Activated T-helper 1 cell treated with anti-CD3 and anti-CD28 coated beads, Interleukin-12 subunit alpha, Interleukin-12 subunit beta, Interleukin-2, Interleukin-4 antibody, amounts not matched to agents 30 ng/mL and 10 ng/mL and 1 ng/mL, durations not matched to agents 14 hours and 24 hours and 36 hours (primary cell): ENCODE results near the gene SAMD10. TPM values are rescaled to one million over a fixed set of nuclear protein-coding genes. Genes with fewer than 3 reads are reported as not detected.
"Not testable (repeated sequence)": the region's sequence is repeated elsewhere in the genome, so short reads cannot be mapped to it uniquely, and the experiment has no call there.

ENCODE experiments used
- DNase-seq: peaks from one replicate; pipeline ENCODE4 v3.0.0; 2021; ENCODE audit warnings: low spot score
- H3K27ac Mint-ChIP-seq: one replicate; pipeline ENCODE4 v1.8.0; 2021; ENCODE audit warnings: mild to moderate bottlenecking, mixed read lengths
- H3K27me3 Mint-ChIP-seq: one replicate; pipeline ENCODE4 v1.8.0; 2022; ENCODE audit warnings: mild to moderate bottlenecking, moderate library complexity, mixed read lengths; ENCODE audit not compliant: insufficient read depth
- H3K36me3 Mint-ChIP-seq: one replicate; pipeline ENCODE4 v1.8.0; 2021; ENCODE audit warnings: low read depth, mixed read lengths
- H3K4me1 Mint-ChIP-seq: one replicate; pipeline ENCODE4 v1.8.0; 2021; ENCODE audit warnings: low read depth, mixed read lengths
- H3K4me3 Mint-ChIP-seq: one replicate; pipeline ENCODE4 v1.8.0; 2021; ENCODE audit warnings: mild to moderate bottlenecking, moderate library complexity, mixed read lengths
- H3K9me3 Mint-ChIP-seq: one replicate; pipeline ENCODE4 v1.8.0; 2021; ENCODE audit warnings: mixed read lengths
- intact Hi-C: fragments of 100-400 bp; cut with micrococcal nuclease; formaldehyde crosslinking; loops from one replicate; pipeline ENCODE4 v1.15.1; 2024
- total RNA-seq: library from RNA; stranded (reverse); gene quantifications from 2 replicates; pipeline ENCODE4 v1.2.3, GENCODE V29; 2022

The SAMD10 gene
- 29.4 and 34.9 TPM in 2 replicates for total RNA-seq

GRCh38 chr20:63979557-63980316 lies at the start of gene SAMD10:
Gene SAMD10 (minus strand): TSS chr20:63979642. CDS start chr20:63979467, 175 bp downstream.
- DNase-seq: peak; percentile 61
- Mint-ChIP-seq H3K36me3 (peaks cover 36% of the 10 kb centered on the region), H3K4me1 (peaks cover 68% of the 10 kb centered on the region), H3K27ac (peak within 1 kb of the TSS; percentile 99), H3K4me3 (peak within 1 kb of the TSS; percentile 98), H3K9me3 (no peaks in the 10 kb centered on the region), H3K27me3 (no peaks in the 10 kb centered on the region)
- intact Hi-C loops: loop anchor here (1.0 to 10.0 kb wide), 4 partner anchors 83 to 427 kb away; partner anchors contain the start of genes LIME1 and SLC2A4RG

- no peak for DNase-seq
- intact Hi-C loops: no loop called here
- Mint-ChIP-seq H3K27me3 (no peaks in the 10 kb centered on the region), H3K4me1 (no peaks in the 10 kb centered on the region), H3K4me3 (no peak overlapping the region), H3K9me3 (no peaks in the 10 kb centered on the region), H3K36me3 (peaks cover 30% of the 10 kb centered on the region), H3K27ac (no peak overlapping the region)
Observed at GRCh38 chr20:64027981-64028685, 48.7 kb upstream of the SAMD10 start.

GRCh38 chr20:64025826-64026412 lies 46.5 kb upstream of the SAMD10 start:
- no peaks in the 10 kb centered on the region for H3K27me3 Mint-ChIP-seq
- intact Hi-C loops: no loop called here
- H3K4me1 Mint-ChIP-seq: no peaks in the 10 kb centered on the region
- H3K4me3 Mint-ChIP-seq: no peak overlapping the region
- no peak overlapping the region for H3K27ac Mint-ChIP-seq
- H3K9me3 Mint-ChIP-seq: no peaks in the 10 kb centered on the region
- peaks cover 40% of the 10 kb centered on the region for H3K36me3 Mint-ChIP-seq
- no peak for DNase-seq

GRCh38 chr20:64025101-64025825 lies 45.8 kb upstream of the SAMD10 start:
- Mint-ChIP-seq H3K4me1 (no peaks in the 10 kb centered on the region), H3K9me3 (no peaks in the 10 kb centered on the region), H3K36me3 (peaks cover 37% of the 10 kb centered on the region), H3K27ac (no peak overlapping the region), H3K27me3 (no peaks in the 10 kb centered on the region), H3K4me3 (no peak overlapping the region)
- intact Hi-C loops: no loop called here
- DNase-seq: no peak

- Mint-ChIP-seq H3K27ac (peak overlapping the region; percentile 34), H3K9me3 (no peaks in the 10 kb centered on the region), H3K27me3 (no peaks in the 10 kb centered on the region), H3K4me1 (no peaks in the 10 kb centered on the region), H3K4me3 (no peak overlapping the region), H3K36me3 (peaks cover 43% of the 10 kb centered on the region)
- intact Hi-C loops: no loop called here
- no peak for DNase-seq
Observed at GRCh38 chr20:64024141-64024990, 44.9 kb upstream of the SAMD10 start.

GRCh38 chr20:64023361-64024140 lies 44.1 kb upstream of the SAMD10 start:
- DNase-seq: no peak
- intact Hi-C loops: no loop called here
- Mint-ChIP-seq H3K27ac (peak overlapping the region; percentile 34), H3K4me1 (no peaks in the 10 kb centered on the region), H3K36me3 (peaks cover 44% of the 10 kb centered on the region), H3K27me3 (no peaks in the 10 kb centered on the region), H3K9me3 (no peaks in the 10 kb centered on the region), H3K4me3 (no peak overlapping the region)

- no peaks in the 10 kb centered on the region for H3K4me1 Mint-ChIP-seq
- no peaks in the 10 kb centered on the region for H3K9me3 Mint-ChIP-seq
- H3K36me3 Mint-ChIP-seq: peaks cover 49% of the 10 kb centered on the region
- no peak overlapping the region for H3K4me3 Mint-ChIP-seq
- no peaks in the 10 kb centered on the region for H3K27me3 Mint-ChIP-seq
- no peak overlapping the region for H3K27ac Mint-ChIP-seq
- DNase-seq: no peak
- intact Hi-C loops: no loop called here
Observed at GRCh38 chr20:64022671-64023360, 43.4 kb upstream of the SAMD10 start.

GRCh38 chr20:64021124-64021975 lies 41.9 kb upstream of the SAMD10 start:
- no peak overlapping the region for H3K27ac Mint-ChIP-seq
- intact Hi-C loops: no loop called here

GRCh38 chr20:64015635-64016034 lies 36.2 kb upstream of the SAMD10 start:
- H3K27me3 Mint-ChIP-seq: no peaks in the 10 kb centered on the region
- H3K36me3 Mint-ChIP-seq: peaks cover 50% of the 10 kb centered on the region
- H3K4me3 Mint-ChIP-seq: no peak overlapping the region
- H3K4me1 Mint-ChIP-seq: peaks cover 34% of the 10 kb centered on the region
- no peak for DNase-seq
- intact Hi-C loops: no loop called here
- H3K9me3 Mint-ChIP-seq: no peaks in the 10 kb centered on the region
- no peak overlapping the region for H3K27ac Mint-ChIP-seq

More at GRCh38 chr20:64021124-64021975, 41.9 kb upstream of the SAMD10 start:
- Mint-ChIP-seq H3K27me3 (no peaks in the 10 kb centered on the region), H3K9me3 (no peaks in the 10 kb centered on the region), H3K4me3 (no peak overlapping the region), H3K36me3 (peaks cover 52% of the 10 kb centered on the region), H3K4me1 (no peaks in the 10 kb centered on the region)
- DNase-seq: no peak

- Mint-ChIP-seq H3K27ac (peak overlapping the region; percentile 94), H3K9me3 (peaks cover 13% of the 10 kb centered on the region), H3K4me1 (peaks cover 55% of the 10 kb centered on the region), H3K4me3 (peak overlapping the region; percentile 33), H3K36me3 (peaks cover 58% of the 10 kb centered on the region)
- intact Hi-C loops, H3K27me3 Mint-ChIP-seq, DNase-seq: not testable (repeated sequence)
Observed at GRCh38 chr20:64012385-64013154, 33.1 kb upstream of the SAMD10 start.
